Hypothalamus (tissue), 51 donors: ENCODE results near the gene BCKDK.

Experiments used
- DNase-seq, 51 donors: peaks; one replicate each; lab custom pipeline; 2025; lab: John Stamatoyannopoulos, UW

BCKDK gene

DNA sequence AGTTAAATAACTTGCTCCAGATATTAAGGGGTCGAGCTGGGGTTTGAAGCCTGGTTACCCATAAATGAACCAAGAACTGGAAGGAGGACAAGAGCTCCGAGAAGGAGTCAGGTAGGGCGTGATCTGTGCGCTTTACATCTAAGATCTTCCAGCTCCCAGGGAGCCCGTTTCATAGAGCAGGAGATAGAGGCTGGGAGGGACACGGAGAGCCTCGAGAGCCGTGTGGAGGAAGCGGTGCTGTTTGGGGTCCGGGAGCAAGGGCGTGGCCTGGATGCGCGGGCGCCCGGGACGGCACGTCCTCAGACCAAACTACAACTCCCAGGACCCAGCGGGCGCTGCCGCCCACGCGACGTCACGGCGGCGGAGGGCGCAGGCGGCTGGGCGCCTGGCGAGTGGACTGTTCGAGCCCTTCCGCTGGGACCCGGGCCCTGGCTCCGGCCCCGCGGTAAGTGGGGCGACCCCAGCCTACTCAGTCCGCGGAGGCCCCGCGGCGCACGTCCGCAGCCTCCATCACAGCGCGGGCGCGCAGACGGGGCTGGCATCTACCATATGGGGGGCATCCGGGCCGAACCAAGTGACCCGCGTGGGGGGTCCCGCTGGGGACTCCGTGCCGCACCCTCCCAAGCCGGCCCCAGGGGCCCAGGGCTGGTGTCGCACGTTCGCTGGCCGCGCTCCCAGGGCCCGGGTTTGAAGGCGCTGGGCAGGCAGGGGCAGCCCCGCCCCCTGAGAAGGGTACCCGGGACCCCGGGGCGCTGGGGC, at the start of gene BCKDK:
BCKDK (plus strand) TSS at position 352 of the 759 bp plus-strand sequence. CDS start 838 bp downstream, outside the sequence.
- DNase-seq, result peak in 42 of 51 donors; percentile 11 to 84 (median 52)

DNA sequence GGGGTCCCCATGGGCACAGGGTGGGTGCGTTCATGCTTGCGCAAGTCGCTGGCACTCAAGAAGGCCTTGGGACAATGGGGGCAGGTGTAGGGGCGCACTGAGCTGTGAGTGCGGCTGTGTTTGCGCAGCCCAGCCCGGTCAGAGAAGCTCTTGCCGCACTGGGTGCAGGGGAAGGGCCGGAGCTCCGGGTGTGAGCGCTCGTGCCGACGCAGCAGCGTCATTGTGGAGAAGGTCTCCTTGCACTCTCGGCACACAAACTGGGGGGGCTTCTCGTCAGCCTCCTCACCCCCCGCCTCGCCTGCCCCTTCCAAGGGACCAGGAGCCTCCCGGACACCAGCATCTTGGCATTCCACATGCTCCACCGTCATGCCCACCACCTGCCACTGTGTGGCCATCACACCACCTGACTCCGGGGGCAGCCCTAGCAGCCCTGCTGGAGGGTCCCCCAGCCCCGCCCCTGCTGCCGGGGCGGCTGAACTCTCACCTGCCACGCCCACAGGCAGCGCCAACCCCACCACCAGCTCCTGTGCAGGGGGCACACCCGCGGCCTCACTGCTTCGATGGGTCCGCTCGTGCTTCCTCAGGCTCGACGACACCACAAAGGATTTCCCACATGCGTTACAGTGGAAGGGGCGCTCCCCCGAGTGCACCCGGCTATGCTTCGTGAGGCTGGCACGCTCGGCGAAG, 46.9 kb upstream of the BCKDK start:
- DNase-seq, result no peak

- DNase-seq, result no peak
Measured at GRCh38 chr16:31061813-31062440, 46.3 kb upstream of the BCKDK start.

DNA sequence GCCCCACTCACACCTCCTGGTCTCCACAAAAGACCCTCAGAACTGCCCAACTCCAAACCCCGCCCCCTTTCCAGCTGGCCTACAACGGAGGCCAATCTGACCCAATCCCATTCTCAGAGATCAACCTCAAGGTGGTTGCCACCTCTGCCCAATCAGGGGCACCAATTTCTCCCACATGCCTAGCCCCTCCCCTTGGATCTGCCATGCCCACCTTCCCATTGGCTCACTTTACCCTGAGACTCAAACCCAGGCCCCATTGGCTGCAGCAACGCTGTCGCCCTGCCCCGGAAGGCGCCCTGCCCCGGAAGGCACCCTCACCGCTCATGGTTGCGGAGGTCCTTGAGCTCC, 44.7 kb upstream of the BCKDK start:
- no peak for DNase-seq

GRCh38 chr16:31063843-31064611, 44.2 kb upstream of the BCKDK start:
- no peak for DNase-seq

DNA sequence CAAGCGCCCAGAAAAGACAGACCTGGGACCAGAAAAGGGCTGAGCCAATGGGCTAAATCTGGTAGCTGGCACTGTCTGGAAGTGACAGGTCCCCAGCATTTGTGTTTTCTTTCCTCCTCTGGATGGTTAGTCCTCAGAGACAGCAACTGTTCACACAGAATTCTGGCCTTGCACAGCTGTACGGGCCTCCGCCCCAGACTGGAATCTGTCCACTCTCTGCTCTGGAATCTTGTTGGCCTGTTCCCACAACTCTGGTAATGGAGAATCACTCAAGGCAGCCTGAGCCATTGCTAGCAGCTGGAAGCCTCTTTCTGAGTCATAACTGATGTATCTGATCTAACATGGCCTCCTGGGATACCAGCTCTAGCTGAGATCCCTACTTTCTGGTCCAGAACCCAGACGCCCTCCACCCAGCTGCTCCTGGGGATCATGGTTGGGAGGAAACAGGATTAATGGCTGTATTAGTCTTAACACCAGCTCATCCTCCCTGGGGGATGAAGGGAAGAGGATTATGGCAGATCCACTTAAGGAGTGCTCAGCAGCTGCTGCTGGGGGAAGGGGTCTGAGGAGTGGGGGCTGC, 43.2 kb upstream of the BCKDK start:
- DNase-seq, result no peak

GRCh38 chr16:31067342-31067741, 40.8 kb upstream of the BCKDK start:
- DNase-seq, result no peak

GRCh38 chr16:31071861-31072260, 36.3 kb upstream of the BCKDK start:
- DNase-seq, result no peak

DNA sequence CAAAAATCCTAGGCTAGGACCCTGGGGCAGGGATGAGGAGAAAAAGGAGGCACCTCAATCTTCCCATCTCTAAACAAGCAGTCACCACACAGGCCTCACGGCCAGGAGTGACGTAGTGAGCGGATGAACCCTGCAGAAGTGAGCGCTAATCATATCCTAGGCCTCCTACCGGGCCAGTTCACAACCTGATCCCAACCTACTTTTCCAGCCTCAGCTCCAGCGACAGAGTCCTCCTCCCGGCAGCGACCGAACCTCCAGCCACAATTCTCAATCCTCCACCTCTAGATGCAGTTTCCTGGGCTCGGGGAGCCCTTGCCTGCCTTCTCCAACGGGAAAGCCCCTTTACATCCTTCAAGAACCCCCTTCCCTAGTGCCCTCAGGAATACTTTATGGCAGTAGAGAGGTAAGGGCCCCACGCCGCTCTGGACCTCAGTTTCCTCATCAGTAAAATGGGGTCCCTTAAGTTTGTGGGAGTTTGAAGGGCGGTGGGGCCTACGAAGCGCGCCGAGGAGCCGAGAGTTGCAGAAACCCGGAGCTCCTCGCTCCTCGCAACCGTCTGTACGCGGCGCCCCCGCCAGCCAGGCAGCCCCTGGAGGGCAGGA, 35.5 kb upstream of the BCKDK start:
- peak in 8 of 51 donors; percentile 7 to 42 (median 24) for DNase-seq

DNA sequence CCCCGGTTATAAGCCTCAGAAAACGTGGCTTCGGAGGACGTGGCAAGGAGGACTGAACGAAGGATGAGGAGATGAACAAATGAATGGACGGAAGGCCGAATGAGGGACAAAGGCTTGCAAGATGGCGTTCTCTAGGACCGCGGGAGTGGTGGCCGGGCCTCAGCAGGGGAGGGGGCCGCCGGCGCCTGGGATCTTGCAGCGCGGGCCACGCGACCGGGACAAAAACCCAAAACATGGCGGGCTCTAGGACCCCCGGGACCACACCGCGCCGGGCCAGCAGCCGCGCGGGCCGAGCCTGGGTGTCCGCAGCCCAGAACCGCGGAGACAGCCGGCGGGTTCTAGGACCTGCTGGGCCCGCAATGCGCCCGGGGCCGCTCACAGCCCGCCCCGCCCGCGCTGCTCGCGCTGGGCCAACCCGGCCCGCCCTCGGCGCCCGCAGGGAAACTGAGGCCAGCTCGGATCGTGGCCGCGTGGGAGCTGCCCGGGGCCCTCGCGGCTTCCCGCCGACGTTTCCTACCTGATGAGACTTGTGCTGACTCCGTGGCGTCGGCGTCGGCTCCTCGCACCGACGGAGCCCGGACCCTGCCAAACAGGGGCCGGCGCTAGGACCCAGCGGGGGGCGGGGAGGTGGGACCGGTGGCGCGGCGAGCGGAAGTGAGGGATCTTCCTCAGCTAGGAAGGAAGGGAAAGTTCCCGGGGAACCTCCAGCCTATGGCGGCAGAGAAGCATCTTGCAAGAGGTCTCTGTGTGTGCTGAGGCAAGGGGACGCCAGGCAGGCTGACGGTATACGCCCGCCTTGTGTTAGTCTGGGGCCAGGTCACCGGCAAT, 34.8 kb upstream of the BCKDK start:
- DNase-seq, result peak; percentile 62 to 96 (median 87)

- DNase-seq, result peak; percentile 49 to 99 (median 97)
Measured at GRCh38 chr16:31073970-31074813, 34.0 kb upstream of the BCKDK start, which contains the start of the genes ZNF646 and ZNF668. Gene ZNF646, plus strand, starts transcription at chr16:31074422. Its CDS starts 1,903 bp downstream, at chr16:31076325. Gene ZNF668, minus strand, starts transcription at chr16:31074240. Its CDS starts 9,781 bp downstream, at chr16:31064459.

DNA sequence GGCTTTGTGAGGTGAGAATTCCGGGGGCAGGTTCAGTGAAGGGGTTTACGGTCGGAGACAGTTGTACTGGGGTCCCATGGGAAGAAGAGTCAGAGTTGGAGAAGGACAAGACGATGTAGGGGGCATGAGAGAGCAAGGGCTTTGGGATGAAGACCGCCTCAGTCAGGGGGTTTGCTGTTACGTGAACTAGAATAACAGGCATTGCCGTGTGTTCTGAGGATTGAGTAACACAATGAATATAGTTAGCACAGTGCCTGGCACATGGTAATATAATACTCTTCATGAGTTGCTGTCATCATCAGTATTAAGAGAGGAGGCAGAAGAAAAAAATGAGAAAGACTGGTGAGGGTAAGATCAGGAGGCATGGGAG, 33.4 kb upstream of the BCKDK start:
- DNase-seq, result no peak

DNA sequence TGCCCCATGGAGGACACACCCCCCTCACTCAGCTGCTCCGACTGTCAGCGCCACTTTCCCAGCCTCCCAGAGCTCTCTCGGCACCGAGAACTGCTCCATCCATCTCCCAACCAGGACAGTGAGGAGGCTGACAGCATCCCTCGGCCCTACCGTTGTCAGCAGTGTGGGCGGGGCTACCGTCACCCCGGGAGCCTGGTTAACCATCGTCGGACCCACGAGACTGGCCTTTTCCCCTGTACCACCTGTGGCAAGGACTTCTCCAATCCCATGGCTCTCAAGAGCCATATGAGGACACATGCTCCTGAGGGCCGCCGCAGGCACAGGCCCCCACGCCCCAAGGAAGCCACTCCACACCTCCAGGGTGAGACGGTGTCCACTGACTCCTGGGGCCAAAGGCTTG, 31.9 kb upstream of the BCKDK start:
- no peak for DNase-seq

GRCh38 chr16:31077024-31077423, 31.2 kb upstream of the BCKDK start:
- no peak for DNase-seq

- no peak for DNase-seq
Measured at GRCh38 chr16:31077592-31078396, 30.4 kb upstream of the BCKDK start.

- DNase-seq, result no peak
Measured at GRCh38 chr16:31078597-31079341, 29.4 kb upstream of the BCKDK start.
